Activated CD4-positive, alpha-beta T cell treated with anti-CD3 and anti-CD28 coated beads, Interleukin-2, amount 10 ng/mL, durations not matched to agents 7 days and 5 days (primary cell): ENCODE data around the gene B3GALT5. TPM values are rescaled to one million over a fixed set of nuclear protein-coding genes. Genes with fewer than 3 reads are reported as not detected.
"Not testable (repeated sequence)": the region's sequence is repeated elsewhere in the genome, so short reads cannot be mapped to it uniquely, and the experiment has no call there.

Source experiments
- CTCF ChIA-PET: fragments of 350-600 bp; sonication (Branson Sonifier 250); formaldehyde crosslinking; loops from one replicate; lab custom pipeline; 2021; ENCODE audit warnings: antibody characterized with exemption; lab: Charles Lee
- POLR2A ChIA-PET: fragments of 350-600 bp; sonication (Branson Sonifier 250); formaldehyde crosslinking; loops from one replicate; lab custom pipeline; 2021; ENCODE audit warnings: antibody characterized with exemption; lab: Charles Lee
- DNase-seq: peaks from one replicate; pipeline ENCODE4 v3.0.0-alpha.2; 2020
- H3K27ac Mint-ChIP-seq: one replicate; pipeline ENCODE4 v1.8.0; 2021; ENCODE audit warnings: mild to moderate bottlenecking, moderate library complexity, mixed read lengths
- H3K27me3 Mint-ChIP-seq: one replicate; pipeline ENCODE4 v1.8.0; 2021; ENCODE audit warnings: mixed read lengths
- H3K36me3 Mint-ChIP-seq: one replicate; pipeline ENCODE4 v1.8.0; 2021; ENCODE audit warnings: low read depth, mixed read lengths
- H3K4me1 Mint-ChIP-seq: one replicate; pipeline ENCODE4 v1.8.0; 2021; ENCODE audit warnings: mixed read lengths
- H3K4me3 Mint-ChIP-seq: one replicate; pipeline ENCODE4 v1.8.0; 2021; ENCODE audit warnings: mild to moderate bottlenecking, moderate library complexity, mixed read lengths
- H3K9me3 Mint-ChIP-seq: one replicate; pipeline ENCODE4 v1.8.0; 2021; ENCODE audit warnings: mixed read lengths
- total RNA-seq, 2 experiments: library from RNA; stranded (reverse); gene quantifications; one replicate each; pipeline ENCODE4 v1.2.3, GENCODE V29; 2021

The B3GALT5 gene
- total RNA-seq = not detected

- Mint-ChIP-seq H3K27ac (no peak within 1 kb of the TSS), H3K36me3 (no peaks in the 10 kb centered on the region), H3K27me3 (peaks cover 40% of the 10 kb centered on the region), H3K4me1 (peaks cover 8% of the 10 kb centered on the region), H3K4me3 (no peak within 1 kb of the TSS), H3K9me3 (no peaks in the 10 kb centered on the region)
- ChIA-PET CTCF (interaction anchor here (0.5 kb wide), 1 partner anchor 9 kb away, joined by 3 read pairs; no protein-coding TSS in a partner anchor), POLR2A (no interaction called here)
- DNase-seq = no peak
Measured at GRCh38 chr21:39612233-39613040, at the start of gene B3GALT5. TSS of gene B3GALT5 (plus strand) at chr21:39612940. CDS start at chr21:39660560, 47,620 bp downstream.

- H3K27me3 Mint-ChIP-seq = no peaks in the 10 kb centered on the region
- no peak overlapping the region for H3K4me3 Mint-ChIP-seq
- no peaks in the 10 kb centered on the region for H3K9me3 Mint-ChIP-seq
- H3K27ac Mint-ChIP-seq = no peak overlapping the region
- no peaks in the 10 kb centered on the region for H3K4me1 Mint-ChIP-seq
- no peaks in the 10 kb centered on the region for H3K36me3 Mint-ChIP-seq
- no peak for DNase-seq
- POLR2A ChIA-PET = no interaction called here
- CTCF ChIA-PET = no interaction called here
Measured at GRCh38 chr21:39564200-39564599, 48.5 kb upstream of the B3GALT5 start.

GRCh38 chr21:39567180-39567972 lies 45.4 kb upstream of the B3GALT5 start:
- no peak for DNase-seq
- Mint-ChIP-seq H3K27me3 (no peaks in the 10 kb centered on the region), H3K4me1 (no peaks in the 10 kb centered on the region), H3K36me3 (no peaks in the 10 kb centered on the region), H3K27ac (no peak overlapping the region), H3K4me3 (no peak overlapping the region), H3K9me3 (no peaks in the 10 kb centered on the region)
- ChIA-PET POLR2A (no interaction called here), CTCF (interaction anchor here (0.6 kb wide), 1 partner anchor 27 kb away, joined by 3 read pairs; no protein-coding TSS in a partner anchor)

GRCh38 chr21:39568361-39568760 lies 44.4 kb upstream of the B3GALT5 start:
- Mint-ChIP-seq H3K9me3 (no peaks in the 10 kb centered on the region), H3K27ac (no peak overlapping the region), H3K4me1 (no peaks in the 10 kb centered on the region), H3K27me3 (no peaks in the 10 kb centered on the region), H3K4me3 (no peak overlapping the region), H3K36me3 (no peaks in the 10 kb centered on the region)
- ChIA-PET CTCF (interaction anchor here (0.6 kb wide), 1 partner anchor 26 kb away, joined by 3 read pairs; no protein-coding TSS in a partner anchor), POLR2A (no interaction called here)
- DNase-seq = no peak

- DNase-seq = no peak
- H3K9me3 Mint-ChIP-seq = no peaks in the 10 kb centered on the region
- H3K27me3 Mint-ChIP-seq = peaks cover 5% of the 10 kb centered on the region
- no peaks in the 10 kb centered on the region for H3K36me3 Mint-ChIP-seq
- H3K4me1 Mint-ChIP-seq = no peaks in the 10 kb centered on the region
- H3K27ac Mint-ChIP-seq = no peak overlapping the region
- no peak overlapping the region for H3K4me3 Mint-ChIP-seq
- CTCF ChIA-PET = interaction anchor here (0.7 kb wide), 1 partner anchor 26 kb away, joined by 6 read pairs; no protein-coding TSS in a partner anchor
- POLR2A ChIA-PET = no interaction called here
Measured at GRCh38 chr21:39575775-39576174, 37.0 kb upstream of the B3GALT5 start.

- POLR2A ChIA-PET = no interaction called here
- H3K27me3 Mint-ChIP-seq = peaks cover 5% of the 10 kb centered on the region
Measured at GRCh38 chr21:39576518-39577128, 36.1 kb upstream of the B3GALT5 start.

GRCh38 chr21:39579734-39580332 lies 32.9 kb upstream of the B3GALT5 start:
- Mint-ChIP-seq H3K9me3 (no peaks in the 10 kb centered on the region), H3K27me3 (peaks cover 3% of the 10 kb centered on the region), H3K4me3 (no peak overlapping the region), H3K36me3 (no peaks in the 10 kb centered on the region), H3K4me1 (no peaks in the 10 kb centered on the region), H3K27ac (no peak overlapping the region)
- DNase-seq = no peak
- ChIA-PET POLR2A (no interaction called here), CTCF (no interaction called here)

More at GRCh38 chr21:39576518-39577128, 36.1 kb upstream of the B3GALT5 start:
- Mint-ChIP-seq H3K4me3 (no peak overlapping the region), H3K4me1 (no peaks in the 10 kb centered on the region), H3K27ac (no peak overlapping the region), H3K9me3 (no peaks in the 10 kb centered on the region), H3K36me3 (no peaks in the 10 kb centered on the region)
- CTCF ChIA-PET = interaction anchor here (0.6 kb wide), 1 partner anchor 12 kb away, joined by 4 read pairs; no protein-coding TSS in a partner anchor
- no peak for DNase-seq

- POLR2A ChIA-PET = no interaction called here
- no peak overlapping the region for H3K27ac Mint-ChIP-seq
- no peak overlapping the region for H3K4me3 Mint-ChIP-seq
- H3K27me3 Mint-ChIP-seq = no peaks in the 10 kb centered on the region
- H3K4me1 Mint-ChIP-seq = no peaks in the 10 kb centered on the region
- DNase-seq = no peak
- CTCF ChIA-PET = no interaction called here
- no peaks in the 10 kb centered on the region for H3K36me3 Mint-ChIP-seq
- H3K9me3 Mint-ChIP-seq = no peaks in the 10 kb centered on the region
Measured at GRCh38 chr21:39580744-39581143, 32.0 kb upstream of the B3GALT5 start.

- Mint-ChIP-seq H3K27ac (no peak overlapping the region), H3K9me3 (no peaks in the 10 kb centered on the region), H3K27me3 (no peaks in the 10 kb centered on the region), H3K36me3 (no peaks in the 10 kb centered on the region), H3K4me1 (no peaks in the 10 kb centered on the region), H3K4me3 (no peak overlapping the region)
- POLR2A ChIA-PET = no interaction called here
- CTCF ChIA-PET = no interaction called here
- DNase-seq = no peak
Measured at GRCh38 chr21:39581414-39581813, 31.3 kb upstream of the B3GALT5 start.

- DNase-seq = no peak
- Mint-ChIP-seq H3K27ac (no peak overlapping the region), H3K4me1 (no peaks in the 10 kb centered on the region), H3K36me3 (no peaks in the 10 kb centered on the region), H3K4me3 (no peak overlapping the region), H3K9me3 (no peaks in the 10 kb centered on the region), H3K27me3 (no peaks in the 10 kb centered on the region)
- ChIA-PET POLR2A (no interaction called here), CTCF (no interaction called here)
Measured at GRCh38 chr21:39582749-39583148, 30.0 kb upstream of the B3GALT5 start.

- H3K36me3 Mint-ChIP-seq, H3K4me1 Mint-ChIP-seq, H3K27ac Mint-ChIP-seq, H3K9me3 Mint-ChIP-seq, DNase-seq, H3K4me3 Mint-ChIP-seq, CTCF ChIA-PET, H3K27me3 Mint-ChIP-seq, POLR2A ChIA-PET: not testable (repeated sequence)
Measured at GRCh38 chr21:39583586-39583985, 29.2 kb upstream of the B3GALT5 start.

- ChIA-PET POLR2A (no interaction called here), CTCF (no interaction called here)
- Mint-ChIP-seq H3K27ac (no peak overlapping the region), H3K27me3 (peaks cover 6% of the 10 kb centered on the region), H3K4me1 (no peaks in the 10 kb centered on the region), H3K36me3 (no peaks in the 10 kb centered on the region), H3K4me3 (no peak overlapping the region), H3K9me3 (no peaks in the 10 kb centered on the region)
- no peak for DNase-seq
Measured at GRCh38 chr21:39587376-39587775, 25.4 kb upstream of the B3GALT5 start.
